Effector memory CD4-positive, alpha-beta T cell (primary cell): ENCODE results near the gene GRM1.

Experiments used
- DNase-seq, 3 donors: peaks; one replicate each; pipeline ENCODE4 v3.0.0-alpha.2; 2020
- H3K27ac ChIP-seq: 2 replicates; pipeline ENCODE4 v1.7.0; 2013; ENCODE audit warnings: mild to moderate bottlenecking, low read length, moderate library complexity; ENCODE audit not compliant: insufficient read depth, poor library complexity, severe bottlenecking
- H3K27me3 ChIP-seq: replicated peaks from 2 replicates; pipeline ENCODE4 v1.7.0; 2013; ENCODE audit warnings: mild to moderate bottlenecking, low read length; ENCODE audit not compliant: insufficient read depth, control insufficient read depth, poor library complexity, severe bottlenecking
- H3K36me3 ChIP-seq: 2 replicates; pipeline ENCODE4 v1.7.0; 2013; ENCODE audit warnings: mild to moderate bottlenecking, low read length, moderate library complexity; ENCODE audit not compliant: control insufficient read depth, insufficient read depth
- H3K4me1 ChIP-seq: 2 replicates; pipeline ENCODE4 v1.7.0; 2013; ENCODE audit warnings: low read length, mild to moderate bottlenecking; ENCODE audit not compliant: control insufficient read depth, insufficient read depth, poor library complexity, severe bottlenecking
- H3K4me3 ChIP-seq: 2 replicates; pipeline ENCODE4 v1.7.0; 2013; ENCODE audit warnings: low read length, low read depth, mild to moderate bottlenecking; ENCODE audit not compliant: insufficient read depth, poor library complexity, severe bottlenecking
- H3K9me3 ChIP-seq: 2 replicates; pipeline ENCODE4 v1.7.0; 2013; ENCODE audit warnings: mild to moderate bottlenecking, low read length, moderate library complexity; ENCODE audit not compliant: control insufficient read depth

GRM1 gene

DNA sequence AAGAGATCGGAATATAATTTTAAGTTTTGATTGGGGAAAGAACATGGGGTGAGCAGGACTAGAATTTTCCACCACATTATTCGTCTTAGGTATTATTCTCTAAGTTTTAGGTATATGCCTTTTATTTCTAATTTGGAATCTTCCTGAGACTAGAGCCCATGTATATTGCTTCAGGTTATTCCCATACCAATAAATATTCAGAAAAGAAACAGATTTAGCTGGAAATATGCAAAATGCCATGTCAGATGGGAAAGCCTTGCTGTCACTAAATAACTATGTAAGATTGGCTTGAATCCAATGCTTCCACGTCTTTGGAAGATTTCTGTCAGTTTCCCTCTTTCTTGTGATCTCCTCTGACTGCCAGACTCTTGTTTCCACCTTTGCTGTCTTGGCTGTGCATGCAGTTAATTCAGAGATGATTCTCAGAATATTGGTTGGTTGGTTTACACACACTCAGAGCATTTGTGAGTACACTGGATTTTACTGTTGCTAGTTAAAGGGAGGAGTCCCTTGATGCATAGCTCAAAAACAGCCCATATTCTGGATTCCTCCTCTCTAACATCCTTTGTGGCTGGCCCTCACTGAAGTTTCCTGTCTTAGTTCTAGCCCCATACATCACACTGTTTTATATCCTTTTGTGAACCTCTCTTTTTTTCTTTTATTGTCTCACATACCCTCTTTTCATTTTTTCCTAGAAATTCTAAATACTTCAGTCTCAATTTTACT is 64.3 kb downstream of the GRM1 start:
- H3K4me3 ChIP-seq, result no peak overlapping the region
- DNase-seq, result no peak
- H3K27ac ChIP-seq, result no peak overlapping the region
- H3K36me3 ChIP-seq, result no peaks in the 10 kb centered on the region
- no peaks in the 10 kb centered on the region for H3K9me3 ChIP-seq
- no peaks in the 10 kb centered on the region for H3K27me3 ChIP-seq
- H3K4me1 ChIP-seq, result no peaks in the 10 kb centered on the region

DNA sequence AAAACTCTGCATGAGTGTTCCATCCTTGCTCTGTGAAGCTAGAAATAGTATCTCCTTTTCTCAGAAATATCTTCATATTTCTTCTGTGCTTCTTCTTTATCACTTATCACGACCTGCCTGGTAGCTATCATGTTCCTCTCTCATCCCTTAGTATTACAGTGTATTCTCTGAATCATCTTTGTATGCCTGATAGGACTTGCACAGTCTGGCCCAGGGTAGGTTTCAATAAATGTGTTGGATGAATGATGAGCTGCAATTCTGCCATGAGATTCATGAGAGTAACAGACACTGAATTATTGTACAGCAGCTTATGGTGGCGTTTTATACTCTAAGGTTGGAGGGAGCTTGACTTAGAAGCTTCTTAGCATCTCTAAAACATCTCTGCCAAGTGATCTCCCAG is 66.6 kb downstream of the GRM1 start:
- Histone ChIP-seq H3K27me3 (no peaks in the 10 kb centered on the region), H3K4me3 (no peak overlapping the region), H3K36me3 (no peaks in the 10 kb centered on the region), H3K4me1 (no peaks in the 10 kb centered on the region), H3K27ac (no peak overlapping the region), H3K9me3 (no peaks in the 10 kb centered on the region)
- no peak for DNase-seq

DNA sequence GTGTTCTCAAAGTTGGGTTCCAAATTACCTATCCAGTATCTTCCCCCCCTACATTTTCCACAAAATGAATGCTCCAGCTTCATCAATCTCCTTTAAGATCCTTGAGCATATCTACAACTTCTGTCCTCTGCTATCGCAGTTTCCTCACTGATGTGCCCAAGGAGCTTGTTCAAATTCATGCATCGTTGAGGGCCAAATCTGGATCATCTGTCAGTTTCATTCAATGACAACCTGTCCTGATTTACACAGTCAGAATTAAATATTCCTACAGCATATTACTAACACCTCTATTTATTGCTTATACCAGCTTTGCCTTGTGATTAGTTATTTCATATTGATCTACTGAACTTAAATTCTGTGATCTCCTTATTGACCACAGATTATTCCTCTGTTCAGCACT is 68.7 kb downstream of the GRM1 start:
- Histone ChIP-seq H3K27ac (no peak overlapping the region), H3K4me1 (no peaks in the 10 kb centered on the region), H3K27me3 (no peaks in the 10 kb centered on the region), H3K9me3 (no peaks in the 10 kb centered on the region), H3K4me3 (no peak overlapping the region), H3K36me3 (no peaks in the 10 kb centered on the region)
- no peak for DNase-seq

DNA sequence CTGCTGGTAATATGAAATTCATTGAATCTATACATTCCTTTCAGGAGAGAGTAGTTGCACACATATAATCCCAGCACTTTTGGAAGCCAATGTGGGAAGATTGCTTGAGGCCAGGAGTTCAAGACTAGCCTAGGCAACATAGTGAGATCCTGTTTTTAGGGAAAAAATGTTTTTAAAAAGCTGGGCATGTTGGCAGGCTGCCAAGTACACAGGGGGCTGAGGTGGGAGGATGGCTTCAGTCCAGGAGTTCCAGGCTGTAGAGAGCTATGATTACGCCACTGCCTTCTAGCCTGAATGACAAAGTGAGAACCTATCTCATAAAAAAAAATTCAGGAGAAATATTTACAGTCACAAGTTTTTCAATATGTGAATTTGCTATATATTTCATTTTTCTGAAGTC is 71.9 kb downstream of the GRM1 start:
- no peaks in the 10 kb centered on the region for H3K36me3 ChIP-seq
- H3K27me3 ChIP-seq, result no peaks in the 10 kb centered on the region
- H3K27ac ChIP-seq, result no peak overlapping the region
- no peaks in the 10 kb centered on the region for H3K9me3 ChIP-seq
- DNase-seq, result no peak
- no peaks in the 10 kb centered on the region for H3K4me1 ChIP-seq
- no peak overlapping the region for H3K4me3 ChIP-seq

DNA sequence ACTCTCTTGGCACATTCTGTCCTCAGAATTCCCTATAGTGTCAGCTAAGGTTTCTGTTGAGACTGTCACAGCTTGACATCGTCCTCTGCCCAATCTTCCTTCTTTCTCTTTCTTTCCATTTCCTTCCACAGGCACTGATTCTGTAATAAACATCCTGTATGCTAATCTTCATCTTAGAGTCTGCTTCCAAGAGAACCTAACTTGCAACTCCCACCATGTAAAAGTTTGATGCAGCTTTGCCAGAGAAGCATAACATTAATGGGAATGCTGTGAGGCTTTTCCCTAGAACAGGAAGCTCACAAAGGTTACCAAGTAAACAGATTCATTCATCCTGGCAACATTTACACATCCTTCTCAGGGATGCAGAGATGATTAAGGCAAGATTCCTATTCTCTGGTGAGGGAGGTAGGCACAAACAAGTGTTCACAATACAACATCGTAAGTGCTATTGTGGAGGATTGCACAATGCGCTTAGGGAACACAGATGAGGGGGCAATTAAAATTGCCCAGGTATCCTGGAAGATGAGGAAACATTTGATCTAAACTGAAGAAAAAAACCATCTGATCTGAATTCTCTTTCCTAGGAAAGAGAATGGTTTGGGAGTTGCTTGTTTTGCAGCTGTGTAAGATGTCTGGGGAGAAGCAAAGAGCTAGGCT is 74.7 kb downstream of the GRM1 start:
- Histone ChIP-seq H3K27ac (no peak overlapping the region), H3K36me3 (no peaks in the 10 kb centered on the region), H3K4me1 (no peaks in the 10 kb centered on the region), H3K9me3 (no peaks in the 10 kb centered on the region), H3K4me3 (no peak overlapping the region), H3K27me3 (no peaks in the 10 kb centered on the region)
- DNase-seq, result no peak

DNA sequence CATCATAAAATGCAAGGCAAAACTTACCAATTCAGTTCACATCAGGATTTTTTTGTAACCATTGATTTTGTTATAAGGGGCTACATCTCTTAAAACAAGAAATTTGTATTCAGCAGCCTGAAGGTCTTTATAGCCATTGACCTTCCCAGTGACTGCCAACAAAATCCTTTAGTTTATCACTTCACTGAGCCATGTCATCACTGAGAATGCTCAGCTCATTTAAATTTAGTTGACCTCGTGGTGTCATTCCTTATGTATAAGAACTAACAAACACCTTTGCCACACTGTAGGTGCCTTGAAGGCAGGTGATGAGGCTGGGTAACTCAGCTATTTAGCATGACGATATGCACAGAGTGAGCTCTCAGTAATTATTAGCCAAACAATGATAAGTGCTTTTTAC is 77.7 kb downstream of the GRM1 start:
- no peak overlapping the region for H3K4me3 ChIP-seq
- no peak overlapping the region for H3K27ac ChIP-seq
- H3K36me3 ChIP-seq, result no peaks in the 10 kb centered on the region
- H3K4me1 ChIP-seq, result no peaks in the 10 kb centered on the region
- no peak for DNase-seq
- no peaks in the 10 kb centered on the region for H3K27me3 ChIP-seq
- no peaks in the 10 kb centered on the region for H3K9me3 ChIP-seq

DNA sequence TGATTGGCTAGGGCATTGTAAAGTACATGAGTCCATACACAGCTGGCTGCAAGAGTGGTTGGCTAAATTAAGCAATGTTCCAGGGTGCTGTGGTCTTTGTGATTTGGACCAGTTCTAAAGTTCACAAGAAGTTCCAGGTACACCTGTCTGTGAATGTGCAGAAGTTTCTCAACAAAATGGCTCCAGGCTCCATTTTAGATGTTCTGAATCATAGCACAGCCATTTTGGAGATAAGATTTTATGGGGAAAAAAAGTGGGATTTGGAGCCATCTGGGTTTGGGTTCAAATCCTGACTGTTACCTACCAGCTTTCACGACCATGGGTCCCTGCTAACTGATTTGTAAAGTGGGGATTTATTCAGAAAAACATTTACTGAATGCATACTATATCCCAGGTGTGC is 82.1 kb downstream of the GRM1 start:
- DNase-seq, result no peak

DNA sequence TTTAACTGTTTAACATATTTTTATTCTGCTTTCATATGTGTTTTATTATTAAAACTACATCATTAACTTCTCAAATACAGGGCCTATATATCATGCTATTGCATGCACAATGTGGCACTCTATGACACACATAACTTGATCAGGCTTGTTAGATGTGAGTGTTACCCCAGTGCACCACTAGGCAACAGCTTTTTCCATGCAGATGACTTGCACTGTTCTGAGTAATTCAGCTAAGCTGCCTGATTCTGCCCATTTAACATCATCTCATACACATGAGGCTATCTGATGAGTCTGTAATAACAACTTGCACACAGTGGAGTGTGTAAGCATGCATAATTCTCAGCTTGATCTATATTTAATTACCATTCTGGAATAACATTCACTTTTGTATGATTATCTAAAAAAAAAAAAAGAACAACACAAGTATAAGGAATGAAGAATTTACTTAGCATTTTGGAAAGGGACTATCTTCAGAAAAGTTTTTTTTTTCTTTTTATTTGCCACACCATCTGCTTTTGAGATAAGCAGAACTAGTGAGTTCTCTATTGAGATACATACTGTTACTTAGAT is 83.1 kb downstream of the GRM1 start:
- Histone ChIP-seq H3K27ac (no peak overlapping the region), H3K9me3 (no peaks in the 10 kb centered on the region), H3K27me3 (no peaks in the 10 kb centered on the region), H3K36me3 (no peaks in the 10 kb centered on the region), H3K4me3 (no peak overlapping the region), H3K4me1 (no peaks in the 10 kb centered on the region)
- no peak for DNase-seq

More for the DNA sequence above, 82.1 kb downstream of the GRM1 start:
- Histone ChIP-seq H3K27me3 (no peaks in the 10 kb centered on the region), H3K4me1 (no peaks in the 10 kb centered on the region), H3K27ac (no peak overlapping the region), H3K36me3 (no peaks in the 10 kb centered on the region), H3K4me3 (no peak overlapping the region), H3K9me3 (no peaks in the 10 kb centered on the region)

DNA sequence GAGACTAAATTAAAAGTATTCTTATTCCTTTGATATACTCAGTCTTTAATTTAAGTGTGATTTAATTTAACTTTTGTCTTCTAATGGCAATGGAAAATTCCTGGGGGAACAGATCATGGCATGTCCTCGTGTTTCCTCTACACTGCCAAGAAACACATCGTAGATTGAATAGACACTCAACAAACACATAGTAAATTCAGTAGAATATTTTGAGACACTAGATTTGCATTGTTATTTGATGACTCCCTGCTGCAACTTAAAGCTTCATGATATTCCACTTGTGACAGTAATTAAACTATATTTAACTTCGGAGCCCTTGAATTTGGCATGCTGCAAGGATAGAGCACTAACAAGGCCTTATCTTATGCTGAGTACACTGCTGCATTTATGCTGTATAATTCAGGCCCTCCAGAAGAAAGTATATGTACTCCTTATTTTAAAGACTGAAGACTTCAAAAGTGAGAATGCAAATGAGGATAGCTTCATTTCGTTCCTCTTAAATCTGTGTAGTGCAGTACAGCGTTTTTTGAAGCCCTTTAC is 84.3 kb downstream of the GRM1 start:
- DNase-seq, result no peak
- H3K27me3 ChIP-seq, result no peaks in the 10 kb centered on the region
- H3K27ac ChIP-seq, result no peak overlapping the region
- H3K4me1 ChIP-seq, result no peaks in the 10 kb centered on the region
- H3K4me3 ChIP-seq, result no peak overlapping the region
- H3K9me3 ChIP-seq, result no peaks in the 10 kb centered on the region
- H3K36me3 ChIP-seq, result no peaks in the 10 kb centered on the region

DNA sequence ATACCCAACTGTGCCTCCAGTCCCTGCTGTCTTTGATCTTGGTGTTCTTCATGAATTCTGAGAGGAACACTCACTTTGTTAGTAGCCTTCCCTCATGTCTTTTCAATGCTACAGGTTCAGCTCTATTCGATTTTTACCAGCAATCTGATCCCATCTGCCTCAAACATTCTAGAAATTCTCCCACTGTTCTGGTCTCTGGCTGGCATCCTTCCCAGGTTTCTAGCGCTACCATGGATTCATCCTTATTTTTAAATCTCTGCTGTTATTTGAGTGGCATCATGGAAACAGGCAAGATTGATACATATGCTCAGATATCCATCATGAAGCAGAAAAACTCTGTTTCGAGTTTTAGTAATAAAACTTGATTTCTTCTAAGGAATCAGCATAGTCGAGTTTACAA is 94.8 kb downstream of the GRM1 start:
- Histone ChIP-seq H3K27me3 (no peaks in the 10 kb centered on the region), H3K4me1 (no peaks in the 10 kb centered on the region), H3K27ac (no peak overlapping the region), H3K4me3 (no peak overlapping the region), H3K9me3 (no peaks in the 10 kb centered on the region), H3K36me3 (no peaks in the 10 kb centered on the region)
- no peak for DNase-seq
